GM18861 (cell line): Measurements from ENCODE around the gene TEAD1.
"Not testable (repeated sequence)": the region's sequence is repeated elsewhere in the genome, so short reads cannot be mapped to it uniquely, and the experiment has no call there.

Source experiments
- ATAC-seq: cut with Tn5 transposase; IDR thresholded peaks from one replicate; pipeline ENCODE4 v1.9.1; 2021; ENCODE audit not compliant: unreplicated experiment

The TEAD1 gene

GRCh38 chr11:12733091-12733490 lies 58.9 kb downstream of the TEAD1 start:
- no peak for ATAC-seq

- ATAC-seq = no peak
These were observed 60.4 kb downstream of the TEAD1 start for GRCh38 chr11:12734625-12735024.

- no peak for ATAC-seq
These were observed 61.0 kb downstream of the TEAD1 start for GRCh38 chr11:12735262-12735661.

- ATAC-seq = no peak
These were observed 62.8 kb downstream of the TEAD1 start for GRCh38 chr11:12737024-12737423.

- no peak for ATAC-seq
These were observed 67.5 kb downstream of the TEAD1 start for GRCh38 chr11:12741671-12742216.

- ATAC-seq = no peak
These were observed 69.7 kb downstream of the TEAD1 start for GRCh38 chr11:12743834-12744449.

- ATAC-seq = no peak
These were observed 70.7 kb downstream of the TEAD1 start for GRCh38 chr11:12744826-12745502.

GRCh38 chr11:12745787-12746186 lies 71.6 kb downstream of the TEAD1 start:
- no peak for ATAC-seq

GRCh38 chr11:12746593-12747097 lies 72.4 kb downstream of the TEAD1 start:
- no peak for ATAC-seq

- no peak for ATAC-seq
These were observed 74.3 kb downstream of the TEAD1 start for GRCh38 chr11:12748561-12748960.

GRCh38 chr11:12749442-12749841 lies 75.2 kb downstream of the TEAD1 start:
- ATAC-seq = no peak

- no peak for ATAC-seq
These were observed 76.0 kb downstream of the TEAD1 start for GRCh38 chr11:12750181-12750580.

GRCh38 chr11:12752868-12753524 lies 78.8 kb downstream of the TEAD1 start:
- ATAC-seq = no peak

GRCh38 chr11:12754021-12754420 lies 79.8 kb downstream of the TEAD1 start:
- no peak for ATAC-seq

GRCh38 chr11:12754582-12755234 lies 80.5 kb downstream of the TEAD1 start:
- ATAC-seq = no peak

GRCh38 chr11:12755510-12756453 lies 81.6 kb downstream of the TEAD1 start:
- ATAC-seq = no peak

GRCh38 chr11:12756454-12756806 lies 82.2 kb downstream of the TEAD1 start:
- no peak for ATAC-seq

- no peak for ATAC-seq
These were observed 82.6 kb downstream of the TEAD1 start for GRCh38 chr11:12756867-12757266.

- no peak for ATAC-seq
These were observed 83.2 kb downstream of the TEAD1 start for GRCh38 chr11:12757416-12757815.

GRCh38 chr11:12758117-12758516 lies 83.9 kb downstream of the TEAD1 start:
- not testable (repeated sequence) for ATAC-seq
